HG02852 (cell line): ENCODE data around the gene LINGO4.

ENCODE experiments used
- ATAC-seq: cut with Tn5 transposase; IDR thresholded peaks from one replicate; pipeline ENCODE4 v1.9.1; 2021; ENCODE audit warnings: mild to moderate bottlenecking, moderate library complexity; ENCODE audit not compliant: unreplicated experiment

The LINGO4 gene

GRCh38 chr1:151815716-151816327, 10.6 kb upstream of the LINGO4 start:
- ATAC-seq: no peak

- ATAC-seq: no peak
Observed at GRCh38 chr1:151814971-151815545, 9.8 kb upstream of the LINGO4 start.

DNA sequence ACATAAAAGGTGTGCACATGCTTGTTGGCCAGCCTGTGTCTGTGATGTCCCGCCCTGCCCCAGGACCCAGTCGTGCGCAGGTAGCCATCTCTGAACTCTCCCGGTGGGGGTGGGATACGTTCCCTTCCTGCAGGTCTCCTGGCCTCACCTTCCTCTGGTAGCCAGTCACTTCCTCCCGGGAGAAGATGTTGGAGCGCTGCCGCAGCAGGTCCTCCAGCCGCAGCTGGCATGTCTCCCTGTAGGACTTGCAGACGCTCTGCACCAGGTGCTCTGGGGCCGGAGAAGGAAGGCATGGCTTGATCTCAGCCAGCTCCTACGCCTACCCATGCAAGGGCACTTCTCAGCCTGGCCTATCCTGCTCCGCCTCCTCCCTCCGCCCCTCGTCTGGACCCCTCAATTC, 9.2 kb upstream of the LINGO4 start:
- no peak for ATAC-seq

DNA sequence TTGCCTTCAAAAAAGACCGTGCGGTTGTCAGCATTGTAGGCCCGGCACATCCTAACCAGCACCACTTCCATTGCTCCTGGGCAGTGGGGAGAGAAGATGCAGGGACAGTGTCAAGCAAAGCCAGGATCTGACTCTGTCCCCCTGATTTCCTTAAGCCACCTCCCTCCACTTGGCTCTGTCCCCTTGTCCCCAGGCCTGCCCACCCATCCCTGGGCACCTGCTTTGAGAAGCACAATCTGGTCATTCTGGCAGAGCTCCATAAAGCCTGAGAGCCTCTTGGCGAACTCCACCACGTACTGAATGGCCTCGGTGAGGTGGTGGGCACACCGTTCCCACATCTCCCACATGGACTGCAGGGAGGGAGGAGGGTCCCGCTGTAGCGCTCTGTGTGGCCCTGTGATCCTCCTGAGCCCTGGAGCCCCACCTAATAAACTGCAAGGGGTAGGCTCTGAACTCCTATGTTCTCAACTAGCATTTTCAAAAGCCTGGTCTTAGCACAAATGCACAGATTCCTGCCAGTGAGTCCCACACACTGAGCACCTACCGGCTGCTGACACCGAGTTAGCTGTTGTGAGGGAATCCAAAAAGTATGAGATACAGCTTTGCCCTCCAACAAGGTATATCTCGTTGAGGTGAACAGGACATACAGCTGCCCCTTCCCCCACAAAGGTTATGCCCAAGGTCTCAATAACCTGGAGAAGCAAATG, 8.2 kb upstream of the LINGO4 start:
- ATAC-seq: no peak

DNA sequence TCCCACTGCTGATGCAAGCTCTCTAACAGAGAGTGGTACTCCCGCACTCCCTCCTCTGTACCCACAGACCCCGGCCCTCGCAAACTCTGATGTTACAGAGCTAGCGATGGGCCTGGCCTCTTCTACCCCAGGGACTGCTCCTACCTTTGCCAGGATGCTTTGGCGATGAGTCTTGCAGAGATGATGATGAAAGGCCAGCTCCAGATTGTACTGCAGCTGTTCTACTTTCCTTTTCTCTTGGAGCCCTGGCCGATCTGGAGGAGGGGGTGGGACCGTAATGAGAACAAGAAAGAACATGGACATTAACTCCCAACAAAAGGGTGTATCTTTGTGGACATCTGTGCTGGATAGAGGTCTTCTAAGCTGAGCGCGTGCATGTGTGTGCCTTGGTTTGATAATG, 6.0 kb upstream of the LINGO4 start:
- ATAC-seq: no peak

DNA sequence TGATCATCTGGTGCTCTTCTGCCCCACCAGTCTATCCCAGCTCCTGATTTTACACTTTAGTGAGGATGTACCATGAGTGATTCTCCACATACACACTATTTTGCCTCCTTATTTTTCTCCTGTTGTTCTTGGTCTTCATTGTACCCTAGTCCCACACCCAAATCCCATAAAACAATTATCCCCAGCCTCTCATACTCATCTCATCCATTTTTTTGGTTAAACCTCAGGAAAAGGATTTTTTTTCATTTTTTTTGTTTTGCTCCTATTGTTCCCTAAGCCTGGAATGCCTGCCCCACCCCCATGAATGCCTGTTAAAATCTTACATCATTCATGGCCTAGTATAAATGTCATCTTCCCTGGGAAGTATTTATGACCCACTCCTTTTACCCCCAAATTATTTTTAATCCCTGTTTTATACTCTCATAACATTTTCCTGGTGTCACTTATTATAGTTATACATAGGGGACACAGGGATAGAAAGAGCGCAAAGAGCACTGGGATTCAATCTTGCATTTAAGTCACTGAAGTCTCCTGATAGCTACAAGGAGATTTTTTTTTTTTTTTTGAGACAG, 4.9 kb upstream of the LINGO4 start:
- no peak for ATAC-seq

GRCh38 chr1:151809290-151809984, 4.2 kb upstream of the LINGO4 start:
- ATAC-seq: no peak

DNA sequence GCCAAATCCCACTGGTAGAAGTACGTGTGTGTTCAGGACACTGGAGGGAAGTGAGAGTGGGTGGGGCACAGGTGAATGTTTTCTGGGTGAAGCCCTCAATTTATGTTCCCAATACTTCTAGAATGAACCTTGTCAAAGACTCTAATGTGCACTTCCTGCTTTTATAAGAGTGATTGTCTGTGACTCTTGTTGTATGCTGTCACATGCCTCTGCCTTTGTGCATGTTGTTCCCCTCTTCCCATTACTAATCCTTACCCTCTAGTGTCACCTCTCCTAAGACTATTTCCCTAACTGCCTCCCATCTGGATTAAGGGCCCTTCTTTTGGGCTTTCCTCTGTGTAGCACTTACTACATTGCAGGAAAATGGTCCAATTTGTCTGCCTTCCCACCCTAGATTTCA, 2.5 kb upstream of the LINGO4 start:
- no peak for ATAC-seq

GRCh38 chr1:151807131-151807530, 1.9 kb upstream of the LINGO4 start:
- no peak for ATAC-seq

GRCh38 chr1:151806170-151806569, 951 bp upstream of the LINGO4 start:
- ATAC-seq: no peak

DNA sequence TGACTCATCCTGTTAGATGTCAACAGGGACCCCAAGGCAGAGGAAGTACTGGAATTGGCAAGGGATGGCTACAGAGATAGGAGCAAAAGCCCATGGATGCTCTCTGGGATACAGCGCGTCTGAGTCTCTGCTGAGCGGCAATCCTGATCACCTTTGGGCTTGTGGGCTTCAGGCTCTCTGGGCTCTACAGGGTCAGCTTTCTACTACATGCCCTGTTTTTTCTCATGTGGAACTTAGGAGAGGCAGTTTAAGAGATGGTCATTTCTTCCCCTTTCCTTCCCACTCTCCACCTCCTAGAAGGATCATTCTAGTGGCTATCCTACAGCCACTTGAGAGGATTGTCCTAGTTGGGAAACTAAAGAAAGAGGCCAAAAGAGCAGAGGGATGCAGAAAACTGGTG, 1.3 kb downstream of the LINGO4 start:
- no peak for ATAC-seq

DNA sequence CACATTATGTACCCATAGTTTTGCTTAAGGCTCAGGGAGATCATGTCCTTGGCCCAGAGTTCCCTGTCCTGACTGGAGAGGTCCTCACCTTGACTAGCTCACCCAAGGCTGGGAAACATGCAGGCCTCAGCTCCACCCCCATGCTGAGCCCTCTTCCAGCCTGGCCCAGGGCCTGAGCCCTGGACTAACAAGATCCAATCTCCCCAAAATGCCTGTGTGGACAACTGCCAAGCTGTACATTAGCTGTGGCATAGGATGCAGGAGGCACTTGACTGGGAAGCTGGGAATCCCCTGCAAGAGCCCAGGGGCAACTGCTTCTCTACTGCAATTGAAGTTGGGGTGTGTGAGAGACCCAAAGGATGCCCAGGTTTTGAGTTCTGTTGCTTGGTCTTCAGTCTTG, 2.1 kb downstream of the LINGO4 start:
- no peak for ATAC-seq

GRCh38 chr1:151802372-151802771, 2.8 kb downstream of the LINGO4 start:
- no peak for ATAC-seq

DNA sequence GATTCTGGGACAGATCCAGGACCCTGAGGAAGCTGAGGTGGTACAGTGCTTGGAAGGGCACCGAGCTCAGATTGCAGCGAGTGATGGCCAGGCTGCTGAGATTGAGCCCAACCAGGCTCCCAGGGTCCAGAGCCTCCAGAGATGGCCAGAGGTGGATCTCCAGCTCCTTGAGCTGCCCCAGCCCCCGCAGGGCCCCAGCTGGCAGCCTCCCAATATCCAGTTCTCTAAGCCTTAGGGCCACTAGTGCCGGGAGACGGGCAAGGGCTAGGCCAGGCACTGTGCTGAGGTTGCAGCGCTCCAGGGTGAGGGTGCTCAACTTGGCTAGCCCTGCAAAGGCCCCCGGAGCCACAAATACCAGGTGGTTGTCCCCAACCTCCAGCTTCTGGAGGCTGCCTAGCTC, 3.4 kb downstream of the LINGO4 start:
- ATAC-seq: no peak

GRCh38 chr1:151801310-151801820, 3.9 kb downstream of the LINGO4 start:
- ATAC-seq: no peak

GRCh38 chr1:151800830-151801229, 4.4 kb downstream of the LINGO4 start:
- no peak for ATAC-seq

DNA sequence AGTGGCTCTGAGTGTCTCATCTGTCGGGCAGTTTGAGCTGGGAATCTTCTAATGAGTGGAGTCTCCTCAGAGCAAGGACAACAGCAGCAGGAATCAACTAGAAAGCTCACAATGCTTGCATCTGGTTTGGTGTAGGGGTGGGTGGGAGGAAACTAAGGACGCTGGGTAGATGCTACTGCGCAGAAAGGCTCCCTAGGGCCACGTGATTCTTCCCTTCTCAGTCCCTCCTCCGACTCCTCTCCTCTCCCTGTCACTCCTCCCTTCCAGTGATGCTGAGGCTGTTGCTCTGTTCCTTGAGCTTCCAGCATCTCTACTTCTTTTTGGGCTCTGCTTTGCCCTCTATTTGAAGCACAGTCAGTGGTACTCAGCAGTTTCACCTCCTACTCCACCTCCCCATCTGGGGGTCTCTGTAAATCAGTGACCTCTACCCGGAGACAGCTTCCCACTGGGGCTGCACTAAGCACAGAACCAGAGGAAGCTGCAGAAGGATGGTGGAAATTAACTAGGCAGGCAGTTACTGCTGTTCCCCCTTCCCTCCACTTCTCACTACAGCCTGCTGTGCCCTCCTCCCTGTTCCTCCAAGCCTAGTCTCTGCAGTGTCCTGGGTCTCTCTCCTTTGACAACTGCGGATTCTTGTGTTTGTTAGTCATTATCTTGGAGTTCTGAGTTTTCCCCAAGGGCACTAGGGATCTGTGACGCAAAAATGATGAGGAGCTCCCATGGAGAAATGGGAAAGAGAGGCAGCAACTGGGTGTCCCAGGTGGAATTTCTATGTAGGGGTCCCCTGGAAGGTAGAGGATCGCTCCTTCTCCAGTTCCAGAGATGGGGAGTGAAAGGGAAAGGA, 5.8 kb downstream of the LINGO4 start:
- no peak for ATAC-seq

DNA sequence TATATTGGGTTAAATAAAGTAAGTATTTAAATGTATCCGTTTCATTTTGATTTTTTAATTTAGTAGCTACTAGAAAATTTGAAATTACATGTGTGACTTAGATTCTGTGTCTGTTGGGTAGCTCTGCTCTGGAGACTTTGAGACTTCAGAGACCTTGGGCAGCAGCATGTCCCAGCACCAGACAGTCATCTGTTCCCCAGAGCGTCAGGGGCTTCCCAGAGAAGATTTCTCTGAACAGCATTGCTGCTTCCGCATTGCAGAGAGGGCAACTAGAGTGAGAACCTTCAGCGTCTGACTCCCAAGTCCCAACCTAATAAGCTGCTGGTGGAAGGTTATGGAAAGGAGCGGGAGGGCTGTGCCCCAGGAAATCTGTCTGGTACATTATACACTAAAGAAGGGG, 6.6 kb downstream of the LINGO4 start:
- ATAC-seq: no peak

- ATAC-seq: no peak
Observed at GRCh38 chr1:151790940-151791651, 14.1 kb downstream of the LINGO4 start.
